GM18909 (cell line): ENCODE results near the gene FBXW8.

ENCODE experiments used
- ATAC-seq: cut with Tn5 transposase; IDR thresholded peaks from one replicate; pipeline ENCODE4 v1.9.1; 2021; ENCODE audit warnings: mild to moderate bottlenecking; ENCODE audit not compliant: unreplicated experiment, poor library complexity

Gene FBXW8

GRCh38 chr12:116950628-116951325 is 40.0 kb downstream of the FBXW8 start:
- no peak for ATAC-seq

GRCh38 chr12:116954710-116955381 is 44.1 kb downstream of the FBXW8 start:
- ATAC-seq = no peak

GRCh38 chr12:116955382-116956021 is 44.8 kb downstream of the FBXW8 start:
- ATAC-seq = no peak

- no peak for ATAC-seq
Measured at GRCh38 chr12:116958402-116959197, 47.9 kb downstream of the FBXW8 start.

- ATAC-seq = no peak
Measured at GRCh38 chr12:116959198-116959460, 48.4 kb downstream of the FBXW8 start.

- peak; percentile 94 for ATAC-seq
Measured at GRCh38 chr12:116959845-116960514, 49.2 kb downstream of the FBXW8 start.

GRCh38 chr12:116962197-116962596 is 51.4 kb downstream of the FBXW8 start:
- no peak for ATAC-seq

GRCh38 chr12:116962783-116963356 is 52.1 kb downstream of the FBXW8 start:
- ATAC-seq = no peak

- ATAC-seq = no peak
Measured at GRCh38 chr12:116964054-116965050, 53.6 kb downstream of the FBXW8 start.

- no peak for ATAC-seq
Measured at GRCh38 chr12:116968986-116969385, 58.2 kb downstream of the FBXW8 start.

GRCh38 chr12:116969615-116970585 is 59.1 kb downstream of the FBXW8 start:
- ATAC-seq = no peak

- ATAC-seq = no peak
Measured at GRCh38 chr12:116971222-116971621, 60.5 kb downstream of the FBXW8 start.

GRCh38 chr12:116975779-116976393 is 65.1 kb downstream of the FBXW8 start:
- ATAC-seq = no peak

GRCh38 chr12:116977465-116978380 is 67.0 kb downstream of the FBXW8 start:
- no peak for ATAC-seq

GRCh38 chr12:116978791-116979508 is 68.2 kb downstream of the FBXW8 start:
- no peak for ATAC-seq

- ATAC-seq = no peak
Measured at GRCh38 chr12:116980083-116980482, 69.3 kb downstream of the FBXW8 start.
